Inflammatory macrophage treated with lipopolysaccharide for 4 hours (primary cell): Measurements from ENCODE around the gene MMEL1.

Experiments
- DNase-seq: peaks from one replicate; pipeline ENCODE4 v3.0.0-alpha.2; 2020

The MMEL1 gene

DNA sequence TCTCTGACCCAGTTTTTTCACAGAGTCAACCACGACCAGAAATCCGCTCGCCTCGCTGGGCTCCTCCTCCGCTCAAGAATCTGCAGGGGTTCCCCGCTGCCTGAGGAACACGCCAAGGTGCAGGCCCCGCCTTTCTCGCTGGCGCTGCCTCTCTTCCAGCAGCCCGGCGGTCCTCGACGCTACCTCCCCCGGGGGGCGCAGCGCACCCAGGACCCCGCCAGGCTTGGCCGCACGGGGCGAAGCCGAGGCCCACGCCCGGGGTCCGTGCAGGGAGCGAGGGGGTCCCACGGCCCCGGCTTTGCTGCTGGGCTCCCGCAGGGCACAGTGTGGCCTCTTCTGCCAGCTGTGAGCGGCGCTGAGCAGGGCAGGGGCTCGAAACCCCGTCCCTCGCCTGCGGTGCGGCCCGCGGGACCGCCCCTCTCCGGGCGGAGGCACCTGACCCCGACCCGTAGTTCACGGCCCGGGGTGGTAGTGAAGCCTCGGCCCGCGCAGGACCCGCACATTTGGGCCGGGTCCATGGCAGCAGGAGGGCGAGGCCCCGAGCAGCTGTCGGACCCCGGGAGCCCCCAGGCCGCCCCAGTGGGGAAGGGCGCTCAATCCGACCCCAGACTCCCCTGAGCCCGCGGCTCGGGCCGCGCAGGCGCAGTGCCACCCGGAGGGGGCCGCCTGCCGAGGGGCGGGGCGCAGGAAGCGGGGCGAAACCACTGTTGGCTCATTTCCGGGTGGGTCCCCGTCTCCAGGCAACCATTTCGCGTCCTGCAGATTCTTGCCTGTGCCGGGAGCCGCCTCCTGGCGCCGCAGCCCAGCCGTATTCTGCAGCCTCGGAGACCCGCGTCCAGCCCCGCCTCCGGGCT is 10.0 kb upstream of the MMEL1 start:
- peak; percentile 88 for DNase-seq

DNA sequence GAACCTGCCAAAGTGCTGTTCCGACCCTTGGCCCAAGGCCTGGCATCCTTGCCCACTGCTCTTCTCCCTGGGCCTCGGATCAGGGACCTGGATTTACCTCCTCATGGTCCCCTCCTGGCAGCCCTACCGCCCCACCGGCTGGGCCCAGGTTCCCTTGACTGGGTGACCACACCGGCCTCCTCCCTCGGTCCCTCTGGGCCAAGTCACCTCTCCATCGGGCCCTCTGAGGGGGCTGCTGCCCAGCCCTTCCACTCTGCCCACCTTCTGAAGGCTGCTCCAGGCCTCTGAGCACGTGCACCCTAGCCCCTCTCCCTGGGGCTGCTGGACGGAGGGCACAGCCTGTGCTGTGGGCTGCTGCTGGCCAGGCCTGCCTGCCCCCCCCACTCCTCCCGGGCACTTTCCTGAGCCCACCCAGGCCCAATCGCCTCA is 9.3 kb upstream of the MMEL1 start:
- DNase-seq: no peak

DNA sequence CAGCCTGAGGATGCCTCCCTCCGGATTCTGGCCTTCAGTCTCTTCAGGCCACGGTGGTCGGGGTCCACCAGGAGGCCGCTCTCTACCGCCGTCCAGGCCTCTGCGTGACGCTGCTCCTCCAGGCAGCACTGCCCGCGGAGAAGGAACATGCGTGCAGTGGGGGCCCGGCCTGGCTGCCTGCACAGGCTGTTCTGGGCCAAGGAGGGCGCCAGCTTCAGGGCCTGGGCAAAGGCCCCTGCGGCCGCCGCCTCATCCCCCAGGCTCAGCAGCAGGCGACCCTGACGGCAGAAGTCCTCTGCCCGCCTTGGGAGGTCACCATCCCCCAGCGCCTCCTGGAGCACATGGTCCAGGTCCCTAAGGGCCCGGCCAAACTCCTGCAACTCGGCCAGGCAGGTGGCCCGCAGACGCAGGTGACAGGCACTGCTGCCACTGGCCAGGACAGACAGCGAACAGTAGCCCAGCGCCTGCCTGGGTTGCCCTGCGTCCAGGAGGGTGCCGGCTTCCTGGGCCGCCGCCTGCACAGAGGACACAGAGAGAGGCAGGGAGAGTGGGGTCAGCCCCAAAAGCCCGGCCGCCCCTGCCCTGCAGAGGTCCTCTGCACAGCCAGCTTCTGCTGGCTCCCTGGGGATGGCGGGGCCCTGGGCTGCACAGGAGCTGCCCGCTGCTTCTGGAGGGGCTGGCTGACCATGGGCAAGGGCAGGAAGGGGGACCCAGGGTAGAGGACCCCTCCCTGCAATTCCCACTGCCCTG is 8.7 kb upstream of the MMEL1 start:
- no peak for DNase-seq

DNA sequence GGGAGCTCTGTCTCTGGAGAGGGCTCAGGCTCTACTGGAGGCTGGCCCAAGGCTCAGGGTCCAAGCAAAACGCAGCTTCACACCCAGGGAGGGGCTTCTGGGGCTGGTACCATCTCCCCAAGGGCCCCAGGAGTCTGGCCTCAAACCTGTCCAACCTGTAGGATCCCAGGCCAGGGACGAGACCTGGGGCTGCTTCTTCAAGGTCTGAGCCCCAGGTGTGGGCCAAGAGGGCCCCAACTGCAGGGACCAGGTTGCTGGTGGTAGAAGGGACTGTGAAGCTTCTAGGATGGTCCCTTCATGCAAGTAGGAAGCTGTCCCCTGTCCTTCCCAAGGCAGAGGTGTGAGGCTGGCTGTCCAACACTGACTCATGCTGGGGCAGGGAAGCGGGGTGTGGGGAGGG is 7.8 kb upstream of the MMEL1 start:
- DNase-seq: no peak

DNA sequence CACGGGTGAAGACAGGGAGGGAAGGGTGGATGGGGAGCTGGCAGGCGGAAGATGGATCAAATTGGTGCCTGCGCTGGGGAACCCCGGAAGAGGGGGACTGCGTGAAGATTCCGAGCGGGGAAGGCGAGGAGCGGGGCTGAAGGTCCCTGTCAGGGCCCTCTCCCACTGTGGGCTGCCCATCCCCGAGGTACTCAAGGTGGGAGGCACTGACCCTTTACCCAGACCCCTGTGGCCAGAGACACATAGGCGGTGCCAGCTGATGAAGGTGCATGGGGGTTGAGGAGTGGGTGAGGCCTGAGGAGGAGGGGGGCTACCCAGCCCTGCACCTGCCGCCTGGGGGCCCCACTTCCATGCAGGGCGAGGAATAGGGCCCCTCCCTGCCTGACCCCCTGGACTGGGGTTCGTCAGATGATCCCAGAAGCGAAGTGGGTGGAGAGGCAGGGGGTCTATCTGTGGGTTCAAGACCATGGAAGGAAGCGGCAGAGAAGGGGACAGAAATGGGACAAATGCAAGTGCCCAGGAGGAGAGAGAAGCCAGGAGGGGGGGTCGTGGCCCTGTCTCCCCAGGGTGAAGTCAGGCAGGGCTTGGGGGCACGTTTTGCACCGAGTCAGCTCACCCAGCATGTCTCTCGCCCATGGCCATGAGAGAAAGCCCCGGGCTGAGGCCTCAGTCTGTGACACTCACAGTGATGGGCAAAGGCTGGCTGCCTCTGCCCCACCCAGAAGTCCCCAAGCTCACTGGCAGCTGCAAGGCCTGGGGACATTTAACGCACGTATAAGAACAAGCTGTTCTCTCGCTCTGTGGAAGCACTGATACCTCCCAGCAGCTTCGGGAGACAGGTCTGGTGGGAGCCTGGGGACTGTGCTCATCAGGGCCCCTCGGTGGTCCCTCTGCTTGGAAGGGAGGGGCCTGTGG is 7.0 kb upstream of the MMEL1 start:
- DNase-seq: no peak

DNA sequence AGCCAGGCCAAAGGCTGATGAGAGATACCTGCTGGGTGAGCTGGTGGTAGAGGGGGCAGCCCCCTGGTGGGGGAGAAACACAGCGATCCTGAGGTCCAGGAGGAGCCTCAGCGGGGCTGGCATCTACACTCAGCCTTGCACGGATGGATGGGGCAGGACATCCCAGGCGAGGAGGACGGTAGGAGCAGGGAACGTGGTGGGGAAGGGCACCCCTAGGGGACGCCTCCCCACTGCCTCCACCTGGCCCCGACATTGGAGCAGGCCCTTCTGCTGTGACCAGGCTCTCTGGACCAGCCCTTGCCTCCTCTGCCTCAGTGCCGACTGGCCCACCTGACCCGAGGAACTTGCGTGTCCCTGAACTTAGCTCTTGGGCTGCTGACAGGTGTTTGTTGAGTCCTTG is 6.4 kb upstream of the MMEL1 start:
- DNase-seq: no peak

DNA sequence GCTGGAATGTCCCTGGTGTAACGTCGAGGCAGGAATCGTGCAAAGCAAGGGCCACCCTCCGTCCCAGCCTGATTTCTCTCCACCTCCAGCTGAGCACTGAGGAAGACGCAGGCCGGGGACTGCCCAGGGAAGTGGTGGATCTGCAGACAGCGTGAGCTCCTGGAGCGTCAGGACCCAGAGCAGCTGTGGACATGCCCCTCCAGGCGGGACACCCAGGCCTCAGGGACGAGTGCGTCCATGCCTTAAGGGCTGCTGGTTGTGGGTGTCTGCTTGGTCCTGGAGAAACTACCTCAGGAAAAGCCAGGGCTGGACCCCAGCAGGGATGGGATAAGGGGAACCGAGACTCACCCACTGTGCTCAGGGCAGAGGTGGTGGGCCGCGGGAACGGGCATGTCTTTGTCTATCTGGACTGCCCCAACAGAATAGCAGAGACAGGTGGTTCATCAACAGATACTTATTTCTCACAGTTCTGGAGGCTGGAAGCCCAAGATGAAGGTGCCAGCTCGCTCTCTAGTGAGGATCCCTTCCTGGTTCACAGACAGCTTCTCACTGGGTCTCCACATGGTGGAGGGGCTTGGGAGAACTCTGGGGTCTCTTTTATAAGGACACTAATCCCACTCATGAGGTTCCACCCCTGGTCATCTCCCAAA is 5.8 kb upstream of the MMEL1 start:
- no peak for DNase-seq

DNA sequence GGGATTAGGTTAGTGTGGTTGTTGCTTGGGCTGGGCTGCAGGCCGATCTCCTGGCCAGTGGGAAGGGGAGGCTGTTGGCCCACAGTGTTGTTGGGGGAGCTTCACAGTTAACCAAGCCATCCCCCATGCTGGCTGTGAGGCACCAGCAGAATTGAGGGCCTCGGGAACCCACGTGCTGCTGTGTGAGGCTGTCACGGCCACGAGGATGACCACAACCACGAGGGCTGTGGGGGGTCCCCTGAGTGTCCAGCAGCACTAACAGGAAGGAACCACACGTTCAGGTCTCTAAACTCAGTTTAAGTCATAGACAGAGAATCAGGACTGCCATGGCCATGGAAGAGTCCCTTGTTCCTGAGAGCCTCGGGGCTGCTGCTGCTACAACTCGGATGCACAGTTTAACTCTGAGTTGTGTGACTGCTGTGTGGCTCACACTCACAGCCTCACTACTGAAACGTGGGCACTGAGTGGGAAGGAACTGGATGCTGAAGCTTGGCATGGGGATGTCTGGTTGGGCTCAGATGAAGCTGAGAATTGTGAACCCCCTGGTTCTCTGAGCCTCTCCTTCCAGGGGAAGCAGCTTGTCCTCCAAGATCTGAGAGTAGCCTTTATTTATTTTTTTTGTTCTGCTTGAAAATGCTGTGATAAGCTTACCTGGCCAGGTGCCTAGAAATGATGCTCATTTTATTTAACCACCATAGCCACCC is 4.8 kb upstream of the MMEL1 start:
- no peak for DNase-seq

DNA sequence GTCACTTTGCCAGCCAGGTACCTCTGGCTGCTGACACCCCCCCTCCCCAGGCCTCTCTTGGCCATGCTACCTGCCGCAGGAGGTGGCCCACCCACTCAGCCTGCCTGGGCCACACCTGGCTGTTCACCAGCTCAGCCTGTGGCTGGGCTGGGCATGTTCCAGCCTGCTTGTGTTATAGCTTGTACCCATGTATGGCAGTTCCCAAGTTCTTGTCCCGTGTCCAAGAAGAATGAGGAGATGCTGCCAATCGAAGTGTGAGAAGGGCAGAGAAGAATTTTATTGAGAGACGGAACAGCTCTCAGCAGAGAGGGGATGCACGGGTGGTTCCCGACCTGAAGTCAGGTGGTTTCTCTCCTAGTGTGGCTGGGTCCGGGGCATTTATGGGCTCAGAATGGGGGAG is 3.9 kb upstream of the MMEL1 start:
- DNase-seq: no peak

DNA sequence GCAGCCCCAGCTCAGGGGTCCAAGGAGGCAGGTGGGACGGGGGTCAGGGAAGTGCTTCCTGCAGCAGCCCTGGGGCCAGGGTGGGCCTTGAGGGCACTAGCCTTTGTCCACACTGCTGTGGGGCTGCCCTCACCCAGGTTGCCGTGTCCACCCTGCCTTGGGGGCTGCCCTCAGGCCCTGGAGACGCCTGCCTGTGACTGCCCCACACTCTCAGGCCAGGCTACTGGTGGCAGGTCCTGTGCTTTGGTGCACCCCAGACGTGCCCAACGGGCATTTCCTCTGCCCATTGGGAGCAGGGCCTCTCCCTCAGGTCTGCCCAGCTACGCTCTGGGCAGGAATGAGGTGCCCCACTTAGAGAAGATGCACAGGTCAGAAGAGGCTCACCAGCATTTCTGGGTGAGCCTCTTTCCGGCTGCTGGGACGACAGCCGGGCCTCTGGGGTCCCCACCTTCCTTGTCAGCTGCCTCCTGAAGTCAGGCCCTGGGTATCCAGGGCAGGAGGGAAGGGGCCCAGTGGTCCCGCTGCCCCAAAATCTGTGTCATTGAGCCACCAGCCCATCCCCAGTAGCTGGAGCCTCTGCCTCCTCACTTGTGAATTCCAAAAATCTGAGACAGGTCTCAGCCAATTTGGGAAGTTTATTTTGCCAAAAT is 2.7 kb upstream of the MMEL1 start:
- no peak for DNase-seq

DNA sequence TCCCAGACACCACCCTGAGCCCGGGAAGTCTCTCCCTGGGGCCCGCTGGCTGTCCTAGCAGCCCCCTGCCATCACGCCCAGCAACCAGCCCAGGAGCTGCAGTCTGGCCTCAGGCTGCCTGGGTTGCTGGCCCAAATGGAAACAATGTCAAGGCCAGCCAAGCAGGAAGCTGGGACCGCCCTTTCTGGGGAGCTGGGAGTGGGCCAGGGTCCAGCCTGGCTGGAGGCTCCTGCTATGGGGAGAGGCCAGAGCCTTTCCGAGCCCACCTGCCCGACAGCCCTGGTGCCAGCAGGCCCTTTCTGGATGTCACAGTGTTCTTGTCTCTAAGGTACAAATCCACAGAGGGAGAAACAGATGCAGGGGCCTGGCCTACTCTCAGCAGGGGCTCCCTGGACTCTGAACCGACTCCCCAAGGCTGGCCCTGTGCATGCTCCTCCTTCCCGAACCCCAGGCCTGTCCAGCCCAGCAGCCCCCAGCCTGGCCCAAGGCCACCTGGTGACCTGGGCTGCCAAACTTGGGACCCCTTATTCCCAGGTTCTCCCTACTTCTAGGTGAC is 1.2 kb upstream of the MMEL1 start:
- no peak for DNase-seq

DNA sequence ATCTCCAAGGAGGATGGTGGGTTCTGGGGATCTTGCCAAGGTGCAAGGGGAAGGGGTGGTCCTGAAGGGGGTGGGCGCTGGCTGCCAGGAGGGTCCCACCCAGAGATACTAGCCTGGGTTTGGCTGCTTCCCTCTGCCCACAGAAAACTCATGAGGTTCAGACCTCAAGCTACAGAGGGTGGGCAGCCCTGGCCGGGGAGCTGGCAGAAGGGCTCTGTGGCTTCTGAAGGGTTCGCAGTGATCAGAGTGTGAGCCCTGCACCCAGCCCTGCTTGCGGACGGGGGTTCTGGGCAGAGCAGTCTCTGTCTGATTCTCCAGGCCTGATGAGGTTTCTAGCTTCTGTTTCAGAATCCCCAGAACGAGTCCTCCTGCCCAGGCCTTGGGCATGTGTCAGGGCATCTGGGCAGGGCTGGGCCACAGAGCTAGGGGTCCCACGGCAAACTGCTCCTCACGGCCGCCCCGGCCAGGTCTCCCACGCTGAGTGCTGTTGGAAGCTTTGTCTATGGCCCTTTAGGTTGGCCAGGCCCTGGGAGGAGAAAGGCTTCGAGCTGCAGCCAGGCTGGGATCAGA is 635 bp upstream of the MMEL1 start:
- no peak for DNase-seq

DNA sequence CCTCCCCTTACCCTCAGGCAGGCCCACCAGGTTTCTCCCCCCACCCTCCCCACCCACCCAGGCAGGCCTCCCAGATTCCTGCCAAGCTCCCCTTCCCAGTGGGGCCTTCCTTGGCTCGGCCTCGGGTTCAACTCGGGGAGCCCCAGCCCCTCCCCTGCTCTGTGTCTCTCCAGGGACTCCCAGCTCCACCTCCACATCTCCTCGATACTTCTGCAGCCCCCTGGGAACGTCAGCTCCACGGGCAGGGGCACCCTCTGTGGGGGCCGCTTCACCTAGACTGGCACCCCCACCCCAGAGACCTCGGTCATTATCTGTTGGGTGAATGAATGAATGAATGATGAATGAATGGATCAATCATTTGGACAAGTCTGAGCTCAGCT is 775 bp downstream of the MMEL1 start:
- no peak for DNase-seq

DNA sequence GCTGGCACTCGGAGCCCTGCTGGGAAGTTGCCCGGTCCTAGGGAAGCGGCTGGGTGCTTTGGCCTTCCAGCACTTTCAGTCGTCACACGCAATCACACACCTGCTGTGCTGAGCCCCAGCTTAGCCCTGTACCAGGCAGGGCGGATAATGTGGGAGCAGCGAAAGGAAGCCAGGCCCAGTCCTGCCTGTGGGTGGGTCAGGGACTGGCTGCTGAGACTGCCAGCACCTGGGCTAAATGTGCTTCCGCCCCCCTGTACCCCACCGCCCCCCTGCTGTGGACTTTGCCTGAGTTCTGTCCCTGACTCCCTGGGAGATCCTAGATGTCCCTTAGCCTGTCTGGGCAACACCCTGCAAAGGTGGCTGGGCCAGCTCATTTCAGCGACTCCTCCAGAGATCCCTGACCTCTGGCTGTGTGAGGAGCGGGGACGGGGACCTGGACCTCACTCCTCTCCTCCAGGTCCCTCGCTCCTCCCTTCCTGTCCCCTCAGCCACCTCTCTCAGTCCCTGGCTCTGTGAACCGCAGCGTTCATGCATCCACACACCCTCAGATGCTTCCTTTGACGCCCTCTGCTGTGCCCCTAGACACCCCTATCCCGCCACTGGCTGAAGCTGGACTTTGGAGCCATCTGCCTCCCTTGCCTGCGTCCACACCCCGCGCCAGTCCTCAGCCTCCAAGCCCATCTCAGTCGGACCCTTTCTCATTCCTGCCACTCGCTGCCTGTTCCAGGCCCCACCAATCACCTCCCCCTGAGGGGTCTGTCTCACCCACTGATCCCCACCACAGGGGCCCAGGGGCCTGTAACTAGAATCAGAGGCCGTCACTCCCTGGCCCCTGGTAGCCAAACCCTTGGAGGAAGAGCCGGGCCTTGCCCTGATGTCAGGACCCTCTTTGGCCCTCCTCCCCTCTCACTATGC is 1.4 kb downstream of the MMEL1 start:
- no peak for DNase-seq

DNA sequence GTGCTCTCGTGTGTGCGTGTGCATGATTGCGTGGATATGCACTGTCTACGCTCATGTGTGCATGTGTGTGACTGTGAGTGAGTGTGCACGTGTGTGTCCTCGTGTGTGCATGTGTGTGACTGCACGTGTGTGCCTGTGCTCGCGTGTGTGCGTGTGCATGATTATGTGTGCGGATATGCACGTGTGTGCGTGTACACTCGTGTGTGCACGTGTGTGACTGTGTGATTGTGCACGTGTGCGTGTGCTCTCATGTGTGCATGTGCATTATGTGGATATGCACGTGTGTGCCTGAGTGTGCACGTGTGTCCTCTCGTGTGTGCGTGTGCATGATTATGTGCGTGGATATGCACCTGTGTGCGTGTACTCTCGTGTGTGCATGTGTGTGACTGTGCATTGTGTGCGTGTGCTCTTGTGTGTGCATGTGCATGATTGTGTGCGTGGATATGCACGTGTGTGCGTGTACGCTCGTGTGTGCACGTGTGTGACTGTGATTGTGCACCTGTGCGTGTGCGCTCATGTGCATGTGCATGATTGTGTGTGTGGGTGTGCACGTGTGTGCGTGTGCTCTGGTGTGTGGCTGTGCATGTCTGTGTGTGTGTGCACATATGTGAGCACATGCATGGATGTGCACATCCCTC is 2.2 kb downstream of the MMEL1 start:
- DNase-seq: no peak

DNA sequence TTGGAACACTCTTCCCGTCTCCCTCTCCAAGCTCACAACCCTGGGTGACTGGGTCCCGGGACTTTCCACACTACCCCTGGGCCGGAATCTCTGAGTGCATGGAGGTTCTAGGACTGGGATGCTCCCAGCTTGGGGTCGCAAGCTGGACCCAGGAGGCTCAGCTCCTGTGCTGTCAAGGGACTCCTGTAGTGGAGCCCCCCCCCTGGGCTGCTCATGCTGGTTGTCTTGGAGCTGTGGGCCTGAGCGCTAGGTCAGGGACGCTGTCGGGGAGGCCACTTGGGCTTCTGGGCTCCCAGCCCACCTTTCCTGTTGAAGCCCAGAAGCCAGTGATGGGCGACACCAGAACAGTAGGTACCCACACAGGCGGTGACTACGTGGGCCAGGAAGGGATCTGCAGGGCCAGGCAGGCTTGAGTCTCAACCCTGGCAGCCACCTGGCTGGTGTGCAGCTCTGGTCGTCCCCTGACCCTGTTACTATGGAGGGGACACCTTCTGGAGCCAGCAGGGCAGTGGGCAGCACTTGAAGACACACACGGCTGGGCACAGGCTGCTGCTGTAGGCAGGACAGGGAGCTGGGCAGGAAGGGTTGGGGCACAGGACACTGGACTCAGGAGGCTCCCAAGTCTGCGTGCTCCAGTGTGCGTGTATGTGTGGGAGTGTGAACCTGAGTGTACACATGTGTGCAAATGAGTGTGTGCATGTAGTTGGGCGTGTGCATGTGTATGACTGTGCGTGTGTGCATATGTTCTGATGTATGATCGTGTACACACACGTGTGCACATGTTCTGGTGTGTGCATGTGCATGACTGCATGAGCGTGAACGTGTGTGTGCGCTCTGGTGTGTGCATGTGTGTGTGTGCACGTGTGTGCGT is 3.0 kb downstream of the MMEL1 start:
- DNase-seq: no peak

DNA sequence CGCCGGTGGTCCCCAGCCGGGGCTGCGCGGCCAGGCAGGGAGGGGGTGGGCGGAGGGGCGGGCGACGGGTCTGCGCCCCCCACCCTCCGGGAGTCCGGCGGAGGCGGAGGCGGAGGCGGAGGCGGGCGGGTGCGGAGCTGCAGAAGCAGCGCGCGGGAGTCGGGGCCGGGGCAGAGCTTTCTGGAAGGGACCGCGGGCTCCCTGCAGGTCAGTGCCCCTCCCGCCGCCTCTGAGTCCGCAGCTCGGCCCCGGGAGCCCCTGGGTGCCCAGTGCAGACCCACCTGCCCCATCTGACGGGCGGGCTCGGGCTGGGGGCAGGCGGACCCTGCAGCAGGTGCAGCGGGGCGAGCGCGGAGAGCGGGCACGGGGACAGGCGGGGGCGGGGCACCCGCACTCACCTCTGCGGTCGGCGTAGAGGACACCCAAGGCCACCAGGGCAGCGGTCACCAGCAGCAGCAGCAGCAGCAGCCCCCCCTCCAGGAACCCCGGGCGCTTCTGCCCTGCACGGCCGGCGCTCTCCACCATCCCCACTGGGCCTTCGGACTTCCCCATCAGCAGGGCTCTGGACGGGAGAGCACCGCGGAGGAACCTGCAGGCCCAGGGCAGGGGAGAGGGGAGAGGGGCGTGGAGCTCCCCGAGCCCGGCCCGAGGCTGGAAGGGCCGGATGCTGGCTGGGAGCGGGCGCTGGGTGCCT is 3.7 kb downstream of the MMEL1 start:
- no peak for DNase-seq
